GM12878 (cell line): ENCODE measurements around the gene FZD2. TPM values are rescaled to one million over a fixed set of nuclear protein-coding genes. Genes with fewer than 3 reads are reported as not detected.

Experiments used
- ATAC-seq: fragments of 200-7000 bp; cut with Tn5 transposase; 3 replicates; pipeline ENCODE4 v1.9.1; 2020; ENCODE audit warnings: mild to moderate bottlenecking, moderate library complexity
- BruUV-seq: library from RNA; stranded (reverse); fragments of 400-500 nt; replicated peaks from 2 replicates; lab custom pipeline; 2021; lab: Mats Ljungman, UMichigan
- CTCF ChIA-PET: fragments of 300-600 bp; sonication (Branson Sonifier 250); formaldehyde crosslinking; extraction: SDS; loops from one replicate; lab custom pipeline; 2021; ENCODE audit warnings: inconsistent platforms; lab: Yijun Ruan, JAX
- POLR2A ChIA-PET: fragments of 350-600 bp; formaldehyde crosslinking; extraction: SDS; loops from one replicate; lab custom pipeline; 2021; ENCODE audit warnings: inconsistent platforms; lab: Charles Lee
- RAD21 ChIA-PET: fragments of 300-600 bp; sonication (Branson Sonifier 250); formaldehyde crosslinking; loops from one replicate; lab custom pipeline; 2023; ENCODE audit warnings: antibody characterized with exemption; ENCODE audit not compliant: unreplicated experiment; lab: Charles Lee
- SMC1A ChIA-PET: fragments of 300-600 bp; sonication (Branson Sonifier 250); formaldehyde crosslinking; loops from one replicate; lab custom pipeline; 2023; ENCODE audit not compliant: unreplicated experiment, uncharacterized antibody; lab: Charles Lee
- DNase-seq: peaks from one replicate; pipeline ENCODE4 v3.0.0-alpha.2; 2011; ENCODE audit warnings: low read depth, low spot score
- FAIRE-seq: peaks from 3 replicates; lab custom pipeline; 2011; peaks lifted over from hg19 to GRCh38; lab: Jason Lieb, UNC
- H2AFZ ChIP-seq: 2 replicates; pipeline ENCODE4 v1.6.0; 2011; ENCODE audit warnings: low read depth, low read length, control low read depth; ENCODE audit not compliant: control insufficient read depth
- H3K27ac ChIP-seq: 2 replicates; pipeline ENCODE4 v1.5.1; 2011; ENCODE audit warnings: control low read depth; ENCODE audit not compliant: control insufficient read depth, insufficient read depth
- H3K27me3 ChIP-seq, 2 experiments: replicated peaks in 1 of 2; 2 replicates each; pipeline versions ENCODE4 v1.6.0 to v1.6.1; 2011; ENCODE audit warnings: low read length in 1 of 2; ENCODE audit not compliant: control insufficient read depth in 2 of 2, insufficient read depth in 2 of 2
- H3K36me3 ChIP-seq, 2 experiments: 2 replicates each; pipeline ENCODE4 v1.5.1; 2011; ENCODE audit warnings: low read length in 1 of 2; ENCODE audit not compliant: control insufficient read depth in 2 of 2, insufficient read depth in 2 of 2
- H3K4me1 ChIP-seq: 2 replicates; pipeline ENCODE4 v1.6.1; 2011; ENCODE audit warnings: mild to moderate bottlenecking, low read length, moderate library complexity, mixed read lengths; ENCODE audit not compliant: control insufficient read depth, insufficient read depth
- H3K4me2 ChIP-seq: 2 replicates; pipeline ENCODE4 v1.6.0; 2011; ENCODE audit warnings: control low read depth; ENCODE audit not compliant: control insufficient read depth, insufficient read depth
- H3K4me3 ChIP-seq: fragments of 200-600 bp; sonication (generic); 2 replicates; pipeline ENCODE4 v1.5.1; 2016
- H3K79me2 ChIP-seq: 2 replicates; pipeline ENCODE4 v1.6.0; 2011; ENCODE audit warnings: low read length; ENCODE audit not compliant: control insufficient read depth, insufficient read depth
- H3K9ac ChIP-seq: 2 replicates; pipeline ENCODE4 v1.8.0; 2011; ENCODE audit warnings: low read length, control low read depth, mixed read lengths; ENCODE audit not compliant: control insufficient read depth, insufficient read depth
- H3K9me3 ChIP-seq: replicated peaks from 3 replicates; pipeline ENCODE4 v1.5.1; 2011; ENCODE audit warnings: mild to moderate bottlenecking, low read length; ENCODE audit not compliant: control insufficient read depth, insufficient read depth
- H4K20me1 ChIP-seq: 2 replicates; pipeline ENCODE4 v1.6.0; 2011; ENCODE audit not compliant: control insufficient read depth, insufficient read depth
- BACH1 ChIP-seq: fragments of 450-650 bp; IDR thresholded peaks from 2 replicates; pipeline ENCODE4 v1.6.1; 2017; ENCODE audit warnings: mild to moderate bottlenecking, borderline replicate concordance
- BCL11A ChIP-seq: IDR thresholded peaks from 2 replicates; pipeline ENCODE4 v1.6.1; 2011; ENCODE audit warnings: low read depth, low read length
- BHLHE40 ChIP-seq, 2 experiments: fragments of 450-650 bp in 1 of 2; IDR thresholded peaks; 2 replicates each; pipeline ENCODE4 v1.6.1; 2011 to 2017; ENCODE audit warnings: low read depth in 2 of 2, borderline replicate concordance in 1 of 2, improper control_type of control experiment in 1 of 2, low read length in 1 of 2, mild to moderate bottlenecking in 1 of 2
- HDGF ChIP-seq: fragments of 450-650 bp; IDR thresholded peaks from 2 replicates; pipeline ENCODE4 v1.6.1; 2016; ENCODE audit warnings: antibody characterized with exemption
- IKZF2 ChIP-seq, 2 experiments: fragments of 450-650 bp; IDR thresholded peaks; 2 replicates each; pipeline ENCODE4 v1.6.1; 2017; ENCODE audit warnings: mild to moderate bottlenecking in 2 of 2, moderate library complexity in 2 of 2
- JUND ChIP-seq: IDR thresholded peaks from 2 replicates; pipeline ENCODE4 v1.6.1; 2012; ENCODE audit warnings: low read depth, mild to moderate bottlenecking, low read length, improper control_type of control experiment, moderate library complexity
- KDM1A ChIP-seq: fragments of 200-600 bp; sonication (generic); IDR thresholded peaks from 2 replicates; pipeline ENCODE4 v1.6.1; 2016; ENCODE audit warnings: borderline replicate concordance
- KLF5 ChIP-seq: fragments of 450-650 bp; IDR thresholded peaks from 2 replicates; pipeline ENCODE4 v1.6.1; 2014; ENCODE audit warnings: mild to moderate bottlenecking; ENCODE audit not compliant: partially characterized antibody
- MEF2B ChIP-seq: fragments of 450-650 bp; IDR thresholded peaks from 2 replicates; pipeline ENCODE4 v1.6.1; 2018; ENCODE audit warnings: mild to moderate bottlenecking, moderate library complexity; ENCODE audit not compliant: partially characterized antibody, poor library complexity, severe bottlenecking
- NRF1 ChIP-seq: conservative IDR thresholded peaks from 2 replicates; pipeline ENCODE4 v1.6.1; 2011; ENCODE audit warnings: mild to moderate bottlenecking, low read depth, low read length, improper control_type of control experiment
- SPI1 ChIP-seq: IDR thresholded peaks from 2 replicates; pipeline ENCODE4 v1.6.1; 2011; ENCODE audit warnings: low read depth, mild to moderate bottlenecking, low read length, moderate library complexity, borderline replicate concordance; ENCODE audit not compliant: insufficient read depth
- STAT3 ChIP-seq: IDR thresholded peaks from 2 replicates; pipeline ENCODE4 v1.6.1; 2011; ENCODE audit warnings: low read depth, low read length, improper control_type of control experiment
- SUZ12 ChIP-seq: fragments of 200-600 bp; sonication (generic); IDR thresholded peaks from one replicate; pipeline ENCODE4 v1.6.1; 2018; ENCODE audit warnings: antibody characterized with exemption, mild to moderate bottlenecking; ENCODE audit not compliant: unreplicated experiment
- TCF12 ChIP-seq: IDR thresholded peaks from 2 replicates; pipeline ENCODE4 v1.6.1; 2011; ENCODE audit warnings: low read depth, mild to moderate bottlenecking, low read length
- WRNIP1 ChIP-seq: IDR thresholded peaks from 2 replicates; pipeline ENCODE4 v1.6.1; 2011; ENCODE audit warnings: low read depth, low read length, improper control_type of control experiment, borderline replicate concordance
- YBX1 ChIP-seq: fragments of 450-650 bp; IDR thresholded peaks from 2 replicates; pipeline ENCODE4 v1.6.1; 2016; ENCODE audit warnings: antibody characterized with exemption
- ZNF384 ChIP-seq: IDR thresholded peaks from 2 replicates; pipeline ENCODE4 v1.6.1; 2012; ENCODE audit warnings: low read depth, mild to moderate bottlenecking, low read length, improper control_type of control experiment, borderline replicate concordance
- WGBS: methylation state at CpG from one replicate; pipeline ENCODE4 v1.1.6; 2016; ENCODE audit warnings: low lambda C conversion rate; ENCODE audit not compliant: insufficient replicate concordance, insufficient coverage; ENCODE audit errors: missing lambda C conversion rate; 5-methylcytosine and 5-hydroxymethylcytosine counted together
- in situ Hi-C: fragments of 300-500 bp; cut with MboI; formaldehyde crosslinking; loops from 9 replicates; pipeline ENCODE4 v1.14.3; 2018; ENCODE audit warnings: mixed read lengths
- intact Hi-C: fragments of 100-400 bp; cut with micrococcal nuclease; formaldehyde crosslinking; loops from one replicate; pipeline ENCODE4 v1.14.2; 2022; ENCODE audit not compliant: unreplicated experiment
- polyA plus RNA-seq, 11 experiments: library from polyadenylated mRNA; depleted of rRNA in 4 of 11; unstranded in 6 of 11; stranded (reverse) in 5 of 11; fragments of >200 nt; fragmentation: Nextera tagmentation in 4 of 11; fragmentation: Illumina TruSeq in 1 of 11; extraction: Ambion mirVana in 4 of 11; extraction: Trizol in 1 of 11; gene quantifications; 1 replicate in 1 of 11; 2 replicates in 10 of 11; pipeline versions ENCODE4 v1.2.1 to v1.2.3, GENCODE V29; 2011 to 2016; ENCODE audit warnings: inconsistent platforms in 2 of 11, missing spikeins in 2 of 11, low read depth in 1 of 11
- total RNA-seq, 4 experiments: library from RNA; depleted of rRNA in 3 of 4; stranded (reverse); fragments of >200 nt in 3 of 4; fragmentation: Illumina TruSeq in 1 of 4; extraction: Trizol in 1 of 4; gene quantifications; 2 replicates each; pipeline versions ENCODE4 v1.2.1 to v1.2.3, GENCODE V29; 2013 to 2021
- TF ChIP-seq, protein P1 (sequence below): fragments of 450-650 bp; IDR thresholded peaks from 2 replicates; pipeline ENCODE4 v1.6.1; 2016; ENCODE audit warnings: mild to moderate bottlenecking, moderate library complexity, borderline replicate concordance
- TF ChIP-seq, protein P2 (sequence below): fragments of 450-650 bp; IDR thresholded peaks from 2 replicates; pipeline ENCODE4 v1.6.1; 2014; ENCODE audit warnings: mild to moderate bottlenecking
- TF ChIP-seq, protein P3 (sequence below): fragments of 450-650 bp; IDR thresholded peaks from 2 replicates; pipeline ENCODE4 v1.6.1; 2017; ENCODE audit warnings: low read depth, mild to moderate bottlenecking, moderate library complexity

FZD2 gene
- total and polyA plus RNA-seq, 10 of the 15 experiments (the other 5 are each of a cell fraction or from before 2014, with no cell fraction given), result 0.09 to 4.2 (median 0.63) TPM; not detected in 1

DNA sequence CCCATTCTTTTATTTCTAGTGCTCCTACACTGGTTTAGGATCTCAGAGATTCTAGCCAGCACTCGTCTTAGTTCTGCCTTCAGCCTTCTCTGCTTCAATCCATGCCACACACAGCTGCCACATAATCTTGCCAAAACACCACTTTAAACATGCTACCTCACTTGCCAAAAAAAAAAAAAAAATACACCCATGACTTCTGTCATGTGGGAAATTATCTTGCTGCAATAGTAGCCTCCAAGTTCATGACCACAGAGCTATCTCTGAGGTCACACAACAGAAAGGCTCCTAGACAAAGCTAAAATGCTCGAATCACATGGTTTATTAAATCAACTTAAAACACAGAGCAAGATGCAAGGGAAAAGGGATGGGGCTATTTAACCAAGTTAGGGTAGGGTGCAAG, 18.1 kb downstream of the FZD2 start:
- CTCF ChIA-PET, result interaction anchor here (0.6 to 1.0 kb wide), 3 partner anchors 78 to 1213 kb away, joined by 3 read pairs; no protein-coding TSS in a partner anchor
- DNase-seq, result no peak

More for the DNA sequence above, 18.1 kb downstream of the FZD2 start:
- Histone ChIP-seq H3K36me3 (no peaks in the 10 kb centered on the region), H3K9ac (no peak overlapping the region), H3K27ac (no peak overlapping the region), H3K4me2 (no peak overlapping the region), H4K20me1 (no peaks in the 10 kb centered on the region), H3K4me1 (no peaks in the 10 kb centered on the region), H3K27me3 (no peaks in the 10 kb centered on the region), H3K79me2 (no peaks in the 10 kb centered on the region), H3K9me3 (no peaks in the 10 kb centered on the region), H3K4me3 (no peak overlapping the region), H2AFZ (no peak overlapping the region)
- POLR2A ChIA-PET, result interaction anchor here (0.6 to 0.7 kb wide), 2 partner anchors 87 to 98 kb away, joined by 4 to 6 read pairs; no protein-coding TSS in a partner anchor
- ATAC-seq, result no peak
- SMC1A ChIA-PET, result no interaction called here
- TF ChIP-seq, protein P1, sequence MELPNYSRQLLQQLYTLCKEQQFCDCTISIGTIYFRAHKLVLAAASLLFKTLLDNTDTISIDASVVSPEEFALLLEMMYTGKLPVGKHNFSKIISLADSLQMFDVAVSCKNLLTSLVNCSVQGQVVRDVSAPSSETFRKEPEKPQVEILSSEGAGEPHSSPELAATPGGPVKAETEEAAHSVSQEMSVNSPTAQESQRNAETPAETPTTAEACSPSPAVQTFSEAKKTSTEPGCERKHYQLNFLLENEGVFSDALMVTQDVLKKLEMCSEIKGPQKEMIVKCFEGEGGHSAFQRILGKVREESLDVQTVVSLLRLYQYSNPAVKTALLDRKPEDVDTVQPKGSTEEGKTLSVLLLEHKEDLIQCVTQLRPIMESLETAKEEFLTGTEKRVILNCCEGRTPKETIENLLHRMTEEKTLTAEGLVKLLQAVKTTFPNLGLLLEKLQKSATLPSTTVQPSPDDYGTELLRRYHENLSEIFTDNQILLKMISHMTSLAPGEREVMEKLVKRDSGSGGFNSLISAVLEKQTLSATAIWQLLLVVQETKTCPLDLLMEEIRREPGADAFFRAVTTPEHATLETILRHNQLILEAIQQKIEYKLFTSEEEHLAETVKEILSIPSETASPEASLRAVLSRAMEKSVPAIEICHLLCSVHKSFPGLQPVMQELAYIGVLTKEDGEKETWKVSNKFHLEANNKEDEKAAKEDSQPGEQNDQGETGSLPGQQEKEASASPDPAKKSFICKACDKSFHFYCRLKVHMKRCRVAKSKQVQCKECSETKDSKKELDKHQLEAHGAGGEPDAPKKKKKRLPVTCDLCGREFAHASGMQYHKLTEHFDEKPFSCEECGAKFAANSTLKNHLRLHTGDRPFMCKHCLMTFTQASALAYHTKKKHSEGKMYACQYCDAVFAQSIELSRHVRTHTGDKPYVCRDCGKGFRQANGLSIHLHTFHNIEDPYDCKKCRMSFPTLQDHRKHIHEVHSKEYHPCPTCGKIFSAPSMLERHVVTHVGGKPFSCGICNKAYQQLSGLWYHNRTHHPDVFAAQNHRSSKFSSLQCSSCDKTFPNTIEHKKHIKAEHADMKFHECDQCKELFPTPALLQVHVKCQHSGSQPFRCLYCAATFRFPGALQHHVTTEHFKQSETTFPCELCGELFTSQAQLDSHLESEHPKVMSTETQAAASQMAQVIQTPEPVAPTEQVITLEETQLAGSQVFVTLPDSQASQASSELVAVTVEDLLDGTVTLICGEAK, result no peak
- TF ChIP-seq SPI1 (no peak), JUND (no peak), KDM1A (no peak), TCF12 (no peak), WRNIP1 (no peak), IKZF2 (IDR thresholded peaks at IDR 0.05) (no peak), MEF2B (no peak), KLF5 (no peak), YBX1 (no peak), SUZ12 (no peak), BACH1 (no peak), BHLHE40 (IDR thresholded peaks at IDR 0.05; ENCODE audit: borderline replicate concordance in 1 of 2, low read depth in 2 of 2, low read length in 1 of 2) (no peak), STAT3 (no peak), ZNF384 (no peak), HDGF (no peak), BCL11A (no peak), NRF1 (no peak)
- TF ChIP-seq, protein P2, sequence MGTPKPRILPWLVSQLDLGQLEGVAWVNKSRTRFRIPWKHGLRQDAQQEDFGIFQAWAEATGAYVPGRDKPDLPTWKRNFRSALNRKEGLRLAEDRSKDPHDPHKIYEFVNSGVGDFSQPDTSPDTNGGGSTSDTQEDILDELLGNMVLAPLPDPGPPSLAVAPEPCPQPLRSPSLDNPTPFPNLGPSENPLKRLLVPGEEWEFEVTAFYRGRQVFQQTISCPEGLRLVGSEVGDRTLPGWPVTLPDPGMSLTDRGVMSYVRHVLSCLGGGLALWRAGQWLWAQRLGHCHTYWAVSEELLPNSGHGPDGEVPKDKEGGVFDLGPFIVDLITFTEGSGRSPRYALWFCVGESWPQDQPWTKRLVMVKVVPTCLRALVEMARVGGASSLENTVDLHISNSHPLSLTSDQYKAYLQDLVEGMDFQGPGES, result no peak
- TF ChIP-seq, protein P3, sequence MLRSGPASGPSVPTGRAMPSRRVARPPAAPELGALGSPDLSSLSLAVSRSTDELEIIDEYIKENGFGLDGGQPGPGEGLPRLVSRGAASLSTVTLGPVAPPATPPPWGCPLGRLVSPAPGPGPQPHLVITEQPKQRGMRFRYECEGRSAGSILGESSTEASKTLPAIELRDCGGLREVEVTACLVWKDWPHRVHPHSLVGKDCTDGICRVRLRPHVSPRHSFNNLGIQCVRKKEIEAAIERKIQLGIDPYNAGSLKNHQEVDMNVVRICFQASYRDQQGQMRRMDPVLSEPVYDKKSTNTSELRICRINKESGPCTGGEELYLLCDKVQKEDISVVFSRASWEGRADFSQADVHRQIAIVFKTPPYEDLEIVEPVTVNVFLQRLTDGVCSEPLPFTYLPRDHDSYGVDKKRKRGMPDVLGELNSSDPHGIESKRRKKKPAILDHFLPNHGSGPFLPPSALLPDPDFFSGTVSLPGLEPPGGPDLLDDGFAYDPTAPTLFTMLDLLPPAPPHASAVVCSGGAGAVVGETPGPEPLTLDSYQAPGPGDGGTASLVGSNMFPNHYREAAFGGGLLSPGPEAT, result no peak
- in situ Hi-C loops, result no loop called here
- RAD21 ChIA-PET, result no interaction called here
- no TSS peak for BruUV-seq
- intact Hi-C loops, result no loop called here
- no peak for FAIRE-seq
- 28% methylated on average over 2 of the region's 2 CpGs for WGBS
